GM06990 (cell line): ENCODE results near the gene CFAP161.
"Not testable (repeated sequence)": the region's sequence is repeated elsewhere in the genome, so short reads cannot be mapped to it uniquely, and the experiment has no call there.

Source experiments
- DNase-seq: peaks from one replicate; pipeline ENCODE4 v3.0.0-alpha.2; 2011; ENCODE audit not compliant: insufficient read length; ENCODE audit errors: extremely low read depth
- H3K27me3 ChIP-seq: replicated peaks from 2 replicates; pipeline ENCODE4 v1.6.0; 2011; ENCODE audit warnings: low read length; ENCODE audit not compliant: control insufficient read depth, insufficient read depth
- H3K36me3 ChIP-seq: 2 replicates; pipeline ENCODE4 v1.5.1; 2011; ENCODE audit warnings: low read length; ENCODE audit not compliant: control insufficient read depth, insufficient read depth
- H3K4me3 ChIP-seq: replicated peaks from 2 replicates; pipeline ENCODE4 v1.5.1; 2011; ENCODE audit warnings: low read depth, mild to moderate bottlenecking, control low read depth, low read length
- TF ChIP-seq, protein P1 (sequence below): IDR thresholded peaks from 2 replicates; pipeline ENCODE4 v1.5.1; 2011; ENCODE audit warnings: low read length, control low read depth, mild to moderate bottlenecking, inconsistent platforms; ENCODE audit not compliant: insufficient read depth, poor library complexity, severe bottlenecking

The CFAP161 gene

DNA sequence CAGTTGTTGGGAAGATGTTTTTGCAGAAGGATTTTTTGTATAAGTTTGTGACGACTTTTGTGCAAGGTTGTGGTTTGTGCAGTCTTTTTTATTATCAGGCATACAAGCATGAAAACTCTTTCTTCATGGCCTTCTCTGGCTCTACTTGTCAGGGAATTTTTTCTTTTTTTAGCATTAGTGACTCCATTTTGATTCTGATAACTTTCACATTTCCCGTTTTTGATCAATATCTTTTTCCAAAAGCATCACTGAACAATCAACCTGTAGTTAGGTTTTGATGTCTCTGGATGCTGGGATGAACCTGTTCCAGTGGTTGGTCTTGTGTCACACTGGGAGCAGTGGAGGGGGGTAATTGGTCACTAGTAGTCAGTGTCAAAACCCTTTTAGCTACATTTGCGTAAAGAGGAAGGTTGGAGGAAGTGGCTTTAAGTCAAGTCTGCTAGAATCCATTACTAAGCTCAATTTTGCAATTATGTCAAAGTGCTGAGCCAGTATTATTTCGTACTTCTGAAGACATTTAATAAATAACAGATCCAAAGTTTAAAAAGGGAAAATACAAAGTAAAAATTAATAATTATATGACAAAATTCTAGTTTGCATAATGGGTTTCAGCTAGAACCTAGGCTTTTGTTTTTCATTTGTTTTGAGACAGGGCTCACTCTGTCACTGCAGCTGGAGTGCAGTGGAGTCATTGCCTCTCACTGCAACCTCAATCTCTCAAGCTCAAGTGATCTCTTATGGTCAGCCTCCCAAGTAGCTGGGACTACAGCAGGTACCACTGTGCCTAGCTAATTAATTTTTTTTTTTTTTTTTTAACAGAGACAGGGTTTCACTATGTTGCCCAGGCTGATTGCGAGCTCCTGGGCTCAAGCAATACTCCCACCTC, 18.8 kb upstream of the CFAP161 start:
- no peaks in the 10 kb centered on the region for H3K27me3 ChIP-seq
- no peak for DNase-seq
- TF ChIP-seq, protein P1, sequence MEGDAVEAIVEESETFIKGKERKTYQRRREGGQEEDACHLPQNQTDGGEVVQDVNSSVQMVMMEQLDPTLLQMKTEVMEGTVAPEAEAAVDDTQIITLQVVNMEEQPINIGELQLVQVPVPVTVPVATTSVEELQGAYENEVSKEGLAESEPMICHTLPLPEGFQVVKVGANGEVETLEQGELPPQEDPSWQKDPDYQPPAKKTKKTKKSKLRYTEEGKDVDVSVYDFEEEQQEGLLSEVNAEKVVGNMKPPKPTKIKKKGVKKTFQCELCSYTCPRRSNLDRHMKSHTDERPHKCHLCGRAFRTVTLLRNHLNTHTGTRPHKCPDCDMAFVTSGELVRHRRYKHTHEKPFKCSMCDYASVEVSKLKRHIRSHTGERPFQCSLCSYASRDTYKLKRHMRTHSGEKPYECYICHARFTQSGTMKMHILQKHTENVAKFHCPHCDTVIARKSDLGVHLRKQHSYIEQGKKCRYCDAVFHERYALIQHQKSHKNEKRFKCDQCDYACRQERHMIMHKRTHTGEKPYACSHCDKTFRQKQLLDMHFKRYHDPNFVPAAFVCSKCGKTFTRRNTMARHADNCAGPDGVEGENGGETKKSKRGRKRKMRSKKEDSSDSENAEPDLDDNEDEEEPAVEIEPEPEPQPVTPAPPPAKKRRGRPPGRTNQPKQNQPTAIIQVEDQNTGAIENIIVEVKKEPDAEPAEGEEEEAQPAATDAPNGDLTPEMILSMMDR, result no peak
- H3K36me3 ChIP-seq, result no peaks in the 10 kb centered on the region
- no peak overlapping the region for H3K4me3 ChIP-seq

DNA sequence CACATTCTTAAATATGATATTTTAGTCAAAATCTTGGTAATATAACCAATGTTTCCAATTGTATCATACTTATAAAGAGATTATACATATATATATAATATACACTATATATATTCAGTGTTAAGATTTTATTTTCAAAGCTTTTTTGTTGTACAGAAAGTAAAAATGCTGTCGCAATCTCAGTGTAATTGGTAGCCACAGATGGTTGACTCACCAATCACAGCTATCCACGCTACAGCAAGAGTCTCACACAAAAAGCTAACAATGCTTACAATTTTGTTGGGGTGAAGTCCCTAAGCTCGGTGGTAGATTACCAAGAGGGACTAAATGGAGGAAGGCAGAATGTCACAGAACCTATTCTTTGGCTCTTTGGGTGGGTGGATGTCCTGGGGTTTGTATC, 16.9 kb upstream of the CFAP161 start:
- Histone ChIP-seq H3K4me3 (no peak overlapping the region), H3K36me3 (no peaks in the 10 kb centered on the region), H3K27me3 (no peaks in the 10 kb centered on the region)
- TF ChIP-seq, protein P1, result no peak
- DNase-seq, result no peak

DNA sequence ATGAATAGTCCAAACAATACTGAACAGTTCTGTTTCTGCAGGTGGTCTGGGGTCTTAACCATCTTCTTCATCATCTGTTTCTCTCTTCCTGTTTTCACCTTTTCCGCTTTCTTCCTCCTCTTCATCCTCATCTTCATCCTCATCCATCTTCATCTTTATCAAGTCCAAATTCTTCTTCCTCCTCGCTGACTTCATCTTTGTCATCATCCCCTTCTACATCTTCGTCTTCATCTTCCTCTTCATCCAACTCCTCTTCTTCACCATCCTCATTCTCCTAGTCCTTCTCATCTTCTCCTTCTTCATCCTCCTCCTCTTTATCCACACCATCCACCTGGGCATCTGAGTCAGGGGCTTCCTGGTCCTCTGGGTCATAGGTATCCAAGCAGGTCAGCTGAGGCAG, 16.5 kb upstream of the CFAP161 start:
- DNase-seq, result no peak
- TF ChIP-seq, protein P1, result no peak
- H3K4me3 ChIP-seq, result no peak overlapping the region
- no peaks in the 10 kb centered on the region for H3K36me3 ChIP-seq
- no peaks in the 10 kb centered on the region for H3K27me3 ChIP-seq

DNA sequence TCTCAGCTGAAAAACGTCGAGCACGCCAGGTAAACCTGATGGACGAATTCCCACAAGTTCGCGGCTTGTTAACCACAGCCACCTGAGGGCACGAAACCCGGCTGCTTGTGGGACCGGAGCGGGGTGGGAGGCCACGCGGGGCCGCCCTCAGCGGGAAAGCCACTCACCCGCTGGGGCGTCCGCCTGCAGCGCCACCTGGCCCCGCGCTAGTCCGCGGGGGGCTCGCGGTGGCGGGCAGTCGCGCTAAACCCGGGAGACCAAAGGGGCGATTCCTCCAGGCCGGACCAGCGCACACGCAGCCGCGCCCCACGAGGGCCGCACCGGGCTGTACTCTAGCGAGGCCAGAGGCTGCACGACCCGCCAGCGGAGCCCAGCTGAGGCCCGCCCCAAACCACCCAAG, 15.7 kb upstream of the CFAP161 start:
- Histone ChIP-seq H3K4me3 (no peak overlapping the region), H3K36me3 (no peaks in the 10 kb centered on the region), H3K27me3 (no peaks in the 10 kb centered on the region)
- no peak for DNase-seq
- TF ChIP-seq, protein P1, result no peak

DNA sequence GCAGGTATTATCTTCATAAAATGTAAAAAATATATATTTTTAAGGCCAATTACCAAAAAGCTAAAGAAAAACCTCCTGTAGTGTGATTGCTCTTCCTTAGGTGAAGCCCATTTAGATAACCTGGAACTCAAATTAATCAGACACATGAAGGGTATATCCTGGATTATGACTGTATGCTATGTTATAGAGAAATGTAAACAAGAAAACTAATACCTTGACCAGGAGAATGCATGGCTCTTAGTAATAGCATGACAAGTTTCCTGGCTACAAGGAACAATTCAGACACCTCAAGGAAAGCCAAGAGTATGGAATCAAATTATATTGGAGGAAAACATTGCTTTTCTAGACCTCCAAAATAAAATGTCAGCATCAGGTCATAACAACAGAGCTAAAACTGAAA, 14.0 kb upstream of the CFAP161 start:
- no peak for DNase-seq
- no peaks in the 10 kb centered on the region for H3K27me3 ChIP-seq
- H3K4me3 ChIP-seq, result no peak overlapping the region
- H3K36me3 ChIP-seq, result no peaks in the 10 kb centered on the region
- TF ChIP-seq, protein P1, result no peak

GRCh38 chr15:81126892-81127291, 7.2 kb upstream of the CFAP161 start:
- no peak for DNase-seq
- Histone ChIP-seq H3K4me3 (no peak overlapping the region), H3K27me3 (no peaks in the 10 kb centered on the region), H3K36me3 (no peaks in the 10 kb centered on the region)
- TF ChIP-seq, protein P1, result no peak

- not testable (repeated sequence) for H3K36me3 ChIP-seq, H3K27me3 ChIP-seq, H3K4me3 ChIP-seq
- DNase-seq, result peak; percentile 27
Measured at GRCh38 chr15:81141478-81141877, 7.4 kb downstream of the CFAP161 start.
